ENCODE data around the gene TTC7B. TPM values are rescaled to one million over a fixed set of nuclear protein-coding genes. Genes with fewer than 3 reads are reported as not detected.

TTC7B gene
- total and polyA plus RNA-seq, 7 donors, result 5.5 to 70.9 (median 46.8) TPM

DNA sequence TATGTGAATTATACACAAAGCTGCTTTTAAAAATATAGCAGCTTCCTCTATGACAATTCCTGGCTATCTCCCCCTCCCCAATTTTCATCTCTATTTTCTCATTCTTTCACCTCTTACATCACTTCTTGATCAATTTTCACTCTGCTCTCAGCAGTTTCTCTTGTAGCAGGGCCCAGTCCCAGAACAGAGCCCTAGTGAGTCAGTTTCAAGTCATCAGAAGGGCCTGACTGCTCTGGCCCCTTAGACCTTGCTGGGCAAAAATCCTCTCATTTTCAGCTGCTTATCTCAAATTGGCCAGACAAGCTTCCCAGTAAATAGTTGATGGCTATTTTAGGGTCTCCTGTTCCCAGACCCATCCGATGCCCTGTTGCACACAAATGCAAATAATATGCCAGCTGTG, 101.4 kb downstream of the TTC7B start:
- H3K27me3 ChIP-seq, result no peaks in the 10 kb centered on the region
- H3K4me1 ChIP-seq, result no peaks in the 10 kb centered on the region
- no peak for DNase-seq
- 92 to 94% methylated on average over 1 of the region's 1 CpG for WGBS, 2 donors
- H3K27ac ChIP-seq, result no peak overlapping the region
- H3K4me3 ChIP-seq, result no peak overlapping the region
- H3K36me3 ChIP-seq, result peaks cover 0 to 9% (median 2%) of the 10 kb centered on the region in 4 donors
- no peak for TF ChIP-seq POLR2AphosphoS5 (IDR thresholded peaks at IDR 0.05)
- TF ChIP-seq EP300 (IDR thresholded peaks at IDR 0.05), result no peak
- TF ChIP-seq, protein P1, sequence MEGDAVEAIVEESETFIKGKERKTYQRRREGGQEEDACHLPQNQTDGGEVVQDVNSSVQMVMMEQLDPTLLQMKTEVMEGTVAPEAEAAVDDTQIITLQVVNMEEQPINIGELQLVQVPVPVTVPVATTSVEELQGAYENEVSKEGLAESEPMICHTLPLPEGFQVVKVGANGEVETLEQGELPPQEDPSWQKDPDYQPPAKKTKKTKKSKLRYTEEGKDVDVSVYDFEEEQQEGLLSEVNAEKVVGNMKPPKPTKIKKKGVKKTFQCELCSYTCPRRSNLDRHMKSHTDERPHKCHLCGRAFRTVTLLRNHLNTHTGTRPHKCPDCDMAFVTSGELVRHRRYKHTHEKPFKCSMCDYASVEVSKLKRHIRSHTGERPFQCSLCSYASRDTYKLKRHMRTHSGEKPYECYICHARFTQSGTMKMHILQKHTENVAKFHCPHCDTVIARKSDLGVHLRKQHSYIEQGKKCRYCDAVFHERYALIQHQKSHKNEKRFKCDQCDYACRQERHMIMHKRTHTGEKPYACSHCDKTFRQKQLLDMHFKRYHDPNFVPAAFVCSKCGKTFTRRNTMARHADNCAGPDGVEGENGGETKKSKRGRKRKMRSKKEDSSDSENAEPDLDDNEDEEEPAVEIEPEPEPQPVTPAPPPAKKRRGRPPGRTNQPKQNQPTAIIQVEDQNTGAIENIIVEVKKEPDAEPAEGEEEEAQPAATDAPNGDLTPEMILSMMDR (IDR thresholded peaks at IDR 0.05), result no peak
- TF ChIP-seq POLR2A (IDR thresholded peaks at IDR 0.05), result no peak
- no peaks in the 10 kb centered on the region for H3K9me3 ChIP-seq
- intact Hi-C loops (cut with DNase I), result no loop called here

DNA sequence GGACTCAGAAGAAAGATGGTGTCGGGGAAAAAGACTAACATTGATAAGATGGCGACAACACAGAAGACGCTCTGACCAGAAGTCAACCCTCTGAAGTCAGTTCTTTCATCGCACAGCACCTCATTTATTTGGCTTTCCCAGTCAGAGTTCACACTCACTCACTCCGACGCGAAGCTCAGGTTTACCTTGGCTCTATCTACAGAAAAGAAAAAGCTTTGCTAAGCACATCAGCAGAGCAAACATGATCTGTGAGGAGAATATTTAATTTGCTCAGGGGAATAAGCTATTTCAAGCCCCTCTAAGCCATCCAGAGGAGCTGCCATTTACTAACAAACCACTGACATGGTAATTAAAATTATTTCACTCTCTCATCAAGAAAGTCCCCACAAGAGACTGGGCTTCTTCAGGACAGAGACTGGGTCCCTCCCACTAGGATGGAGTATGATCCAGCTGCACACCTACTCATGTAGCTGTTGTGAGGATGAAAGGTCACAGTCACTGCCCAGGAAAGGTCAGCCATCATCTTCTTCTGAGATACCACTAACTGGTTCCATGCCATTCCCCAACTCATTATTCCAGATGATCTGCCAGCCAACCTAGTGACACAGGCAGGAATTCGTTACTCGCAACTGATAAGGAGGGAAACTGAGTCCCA, 111.4 kb downstream of the TTC7B start:
- Histone ChIP-seq H3K9me3 (no peaks in the 10 kb centered on the region), H3K27me3 (no peaks in the 10 kb centered on the region), H3K4me3 (no peak overlapping the region), H3K27ac (peak overlapping the region in 1 of 4 donors; percentile 34), H3K4me1 (peaks cover 0 to 4% (median 0%) of the 10 kb centered on the region in 4 donors), H3K36me3 (no peaks in the 10 kb centered on the region)
- 91 to 93% methylated on average over 9 of the region's 9 CpGs for WGBS, 2 donors
- no peak for DNase-seq
- intact Hi-C loops (cut with DNase I), result no loop called here
- TF ChIP-seq EP300 (IDR thresholded peaks at IDR 0.05) (no peak), POLR2A (IDR thresholded peaks at IDR 0.05) (no peak), POLR2AphosphoS5 (IDR thresholded peaks at IDR 0.05) (no peak)
- TF ChIP-seq, protein P1 (IDR thresholded peaks at IDR 0.05), result no peak

DNA sequence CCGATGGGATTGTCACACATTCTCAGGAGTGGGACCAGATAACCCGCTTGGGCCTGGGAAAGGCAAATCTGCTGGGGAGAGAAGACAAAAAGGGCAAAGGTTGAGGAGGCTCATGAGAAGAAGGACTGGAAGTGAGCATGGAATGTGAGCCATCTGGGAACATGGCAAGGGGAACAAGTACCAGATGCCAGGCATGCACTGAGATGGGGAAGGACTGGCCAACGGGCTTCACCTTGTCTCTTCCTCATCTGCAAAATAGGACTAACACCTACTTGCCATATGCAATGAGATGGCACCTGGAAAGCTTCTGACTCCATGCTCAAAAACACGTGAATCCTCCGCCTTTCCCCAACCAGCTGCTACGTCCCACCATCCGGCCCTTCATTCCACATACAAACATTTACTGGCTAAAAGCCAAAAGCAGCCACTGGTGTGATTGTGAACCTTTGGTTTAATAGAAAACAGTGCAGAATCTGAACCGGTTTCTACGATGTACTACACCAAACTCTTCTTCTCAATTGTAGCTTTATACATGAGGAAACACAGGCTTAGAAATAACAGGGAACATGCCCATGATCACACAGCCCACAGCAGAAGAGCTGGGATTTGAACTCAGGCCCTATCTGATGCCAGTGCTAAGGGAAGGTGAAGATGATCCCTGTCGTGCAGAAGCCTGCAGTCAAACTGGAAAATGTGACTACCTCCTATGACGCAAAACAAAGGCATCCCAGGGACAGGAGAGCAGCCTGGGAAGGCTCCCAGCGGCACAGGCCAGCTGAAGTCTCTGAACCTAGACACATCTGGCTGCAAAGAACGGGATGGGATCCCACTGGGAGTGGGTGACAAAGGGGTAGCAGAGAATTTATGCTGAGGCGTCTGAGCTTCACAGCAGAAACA, 112.1 kb downstream of the TTC7B start:
- WGBS, 2 donors, result 66 to 84% methylated on average over 14 of the region's 14 CpGs
- Histone ChIP-seq H3K27ac (peak overlapping the region in 1 of 4 donors; percentile 34), H3K36me3 (no peaks in the 10 kb centered on the region), H3K27me3 (no peaks in the 10 kb centered on the region), H3K9me3 (no peaks in the 10 kb centered on the region), H3K4me3 (no peak overlapping the region), H3K4me1 (peaks cover 0 to 5% (median under 1%) of the 10 kb centered on the region in 4 donors)
- TF ChIP-seq POLR2AphosphoS5 (IDR thresholded peaks at IDR 0.05) (no peak), POLR2A (IDR thresholded peaks at IDR 0.05) (no peak), EP300 (IDR thresholded peaks at IDR 0.05) (no peak)
- TF ChIP-seq, protein P1 (IDR thresholded peaks at IDR 0.05), result no peak
- DNase-seq, result no peak
- intact Hi-C loops (cut with DNase I), result no loop called here

DNA sequence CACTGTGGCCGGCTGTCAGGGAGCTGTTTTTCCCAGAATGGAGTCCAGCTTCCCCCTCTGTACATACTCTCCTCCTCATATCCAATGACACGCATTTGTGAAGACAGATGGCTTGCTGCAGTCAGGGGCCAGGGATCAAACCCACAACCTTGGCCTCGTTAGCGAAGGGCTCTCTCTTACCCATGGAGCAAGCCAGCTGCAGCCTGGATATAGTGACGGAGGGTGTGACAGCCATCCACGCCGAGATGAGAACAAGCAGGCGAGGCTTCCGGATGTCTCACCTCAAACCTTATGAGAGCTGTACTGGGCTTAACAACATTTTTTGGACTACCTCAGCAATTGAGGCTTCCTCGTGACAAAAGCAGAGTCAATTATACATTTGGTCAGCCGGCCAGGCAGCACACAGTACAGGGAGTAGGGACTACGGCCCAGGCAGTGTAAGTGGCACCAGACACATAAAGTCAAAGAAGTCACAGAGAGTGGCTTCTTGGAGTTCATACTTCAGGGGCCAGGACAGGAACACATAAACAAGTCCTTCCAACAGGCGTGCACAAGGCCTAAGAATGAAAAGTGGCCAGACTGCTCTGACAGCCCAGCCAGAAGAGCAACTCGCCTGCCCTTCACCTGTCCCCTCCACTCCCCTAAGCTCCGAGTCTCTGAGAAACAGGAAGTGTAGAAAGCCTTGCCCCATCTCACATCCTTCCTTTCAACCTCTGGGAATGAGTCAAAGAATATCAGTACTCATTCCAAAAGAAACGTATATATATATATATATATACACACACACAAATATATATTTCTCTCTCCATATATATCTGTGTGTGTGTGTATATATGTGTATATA, 115.1 kb downstream of the TTC7B start:
- no peak for TF ChIP-seq EP300 (IDR thresholded peaks at IDR 0.05)
- no peak for TF ChIP-seq POLR2AphosphoS5 (IDR thresholded peaks at IDR 0.05)
- TF ChIP-seq, protein P1 (IDR thresholded peaks at IDR 0.05), result no peak
- peaks cover 0 to 34% (median 30%) of the 10 kb centered on the region in 4 donors for H3K4me1 ChIP-seq
- no peak for DNase-seq
- intact Hi-C loops (cut with DNase I), result no loop called here
- no peak overlapping the region for H3K27ac ChIP-seq
- 77 to 84% methylated on average over 16 of the region's 16 CpGs for WGBS, 2 donors
- no peaks in the 10 kb centered on the region for H3K9me3 ChIP-seq
- H3K27me3 ChIP-seq, result no peaks in the 10 kb centered on the region
- H3K36me3 ChIP-seq, result no peaks in the 10 kb centered on the region
- H3K4me3 ChIP-seq, result no peak overlapping the region
